Tracheal epithelial cell (primary cell): ENCODE results near the gene SERPINI1. TPM values are rescaled to one million over a fixed set of nuclear protein-coding genes. Genes with fewer than 3 reads are reported as not detected.

ENCODE experiments used
- total RNA-seq: library from RNA; depleted of rRNA; stranded (reverse); fragments of >200 nt; gene quantifications from 2 replicates; pipeline ENCODE4 v1.2.1, GENCODE V29; 2014

SERPINI1 gene, protein sequence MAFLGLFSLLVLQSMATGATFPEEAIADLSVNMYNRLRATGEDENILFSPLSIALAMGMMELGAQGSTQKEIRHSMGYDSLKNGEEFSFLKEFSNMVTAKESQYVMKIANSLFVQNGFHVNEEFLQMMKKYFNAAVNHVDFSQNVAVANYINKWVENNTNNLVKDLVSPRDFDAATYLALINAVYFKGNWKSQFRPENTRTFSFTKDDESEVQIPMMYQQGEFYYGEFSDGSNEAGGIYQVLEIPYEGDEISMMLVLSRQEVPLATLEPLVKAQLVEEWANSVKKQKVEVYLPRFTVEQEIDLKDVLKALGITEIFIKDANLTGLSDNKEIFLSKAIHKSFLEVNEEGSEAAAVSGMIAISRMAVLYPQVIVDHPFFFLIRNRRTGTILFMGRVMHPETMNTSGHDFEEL
- 1.2 and 2.6 TPM in 2 replicates for total RNA-seq

DNA sequence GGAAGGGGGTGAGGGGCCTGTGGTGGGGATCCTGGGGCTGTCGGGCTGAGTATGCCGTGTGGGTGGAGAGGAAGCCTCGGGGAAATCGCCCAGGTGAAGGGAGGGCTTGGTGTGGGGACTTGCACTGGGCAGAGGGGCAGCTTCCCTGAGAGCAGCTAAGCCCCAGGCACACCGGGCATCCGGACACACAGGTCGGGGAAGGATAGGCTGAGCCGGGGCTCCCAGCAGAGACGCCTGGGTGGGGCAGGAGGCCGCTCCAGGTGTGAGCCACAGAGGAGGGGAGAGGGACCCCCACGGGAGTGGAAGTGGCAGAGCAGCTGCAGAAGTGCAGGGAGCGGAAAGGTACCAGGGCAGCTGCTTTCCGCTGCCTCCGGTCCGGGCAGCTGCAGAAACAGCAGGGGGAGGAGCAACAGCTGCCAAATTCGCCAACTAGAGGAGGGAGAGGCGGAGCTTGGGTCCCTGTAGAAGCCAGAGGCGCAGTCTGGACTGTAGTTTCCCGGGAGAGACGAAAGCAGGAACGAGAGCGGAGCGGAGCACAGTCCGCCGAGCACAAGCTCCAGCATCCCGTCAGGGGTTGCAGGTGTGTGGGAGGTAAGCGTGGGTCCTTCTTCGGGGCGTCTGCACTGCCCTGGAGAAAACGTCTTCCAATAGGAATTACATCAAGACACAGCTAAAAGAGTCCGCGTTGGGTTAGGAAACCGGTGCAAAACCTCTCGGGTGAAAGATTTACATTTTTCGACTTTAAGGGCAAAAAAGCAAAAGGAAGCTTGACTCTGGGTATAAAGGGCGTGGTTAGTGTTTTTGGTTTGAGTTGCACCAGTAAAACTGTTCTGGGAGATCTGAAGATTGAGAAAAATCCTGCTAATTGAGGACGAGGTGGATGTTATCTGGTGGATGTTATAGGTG lies at the start of gene SERPINI1:
Gene SERPINI1, plus strand, starts transcription at position 489 of the 906 bp plus-strand sequence. CDS start 53,408 bp downstream, outside the sequence.

DNA sequence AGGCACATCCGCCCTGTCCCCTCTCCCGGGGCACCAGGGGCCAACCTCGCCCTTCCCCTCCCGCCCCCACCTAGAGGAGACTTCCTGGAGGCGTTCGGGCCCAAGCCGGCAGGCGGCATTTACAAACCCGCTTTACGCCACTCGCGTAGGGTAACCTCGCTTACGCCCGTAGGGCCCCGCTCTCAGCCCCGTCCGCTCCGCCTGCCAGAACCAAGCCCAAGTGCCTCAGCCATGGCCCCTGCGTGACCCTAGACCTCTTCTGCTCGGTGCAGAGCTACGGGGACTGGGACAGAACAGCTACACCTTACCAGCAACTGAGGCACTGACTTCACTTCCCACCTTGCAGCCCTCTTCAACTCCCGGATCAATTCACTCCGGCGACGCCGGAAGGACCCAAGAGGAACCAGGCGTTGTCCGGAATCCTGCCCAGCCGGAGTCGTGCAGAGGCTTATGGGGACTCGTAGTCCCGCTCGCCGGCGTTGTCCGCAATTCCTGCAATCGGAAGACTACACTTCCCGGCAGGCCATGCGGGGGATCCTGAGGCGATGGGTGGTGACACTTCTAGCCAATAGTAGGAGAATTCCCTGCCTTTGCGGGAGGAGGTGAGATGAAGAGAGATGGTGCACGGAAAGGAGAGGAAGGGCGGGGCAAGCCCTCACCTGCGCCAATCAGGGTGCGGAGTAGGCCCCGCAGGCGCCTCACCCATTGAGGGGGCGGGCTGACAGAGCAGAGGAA lies 856 bp upstream of the SERPINI1 start, which contains the start of gene PDCD10:
Gene PDCD10, minus strand, starts transcription at position 395 of the 735 bp plus-strand sequence. CDS start 14,735 bp downstream, outside the sequence.

Other genes with a start within 250 kb of the SERPINI1 start
- 0.72 and 2.1 TPM in 2 replicates for gene WDR49, start 81.8 kb upstream of the SERPINI1 start, total RNA-seq
- 92.7 and 118 TPM in 2 replicates for gene PDCD10, start 829 bp upstream of the SERPINI1 start, total RNA-seq